Keratinocyte (primary cell): ENCODE measurements around the gene TGM5. TPM values are rescaled to one million over a fixed set of nuclear protein-coding genes. Genes with fewer than 3 reads are reported as not detected.

Source experiments
- DNase-seq: peaks from one replicate; pipeline ENCODE4 v3.0.0-alpha.2; 2011; ENCODE audit warnings: low read depth, missing footprints, low spot score
- FAIRE-seq: peaks from 2 replicates; lab custom pipeline; 2011; peaks lifted over from hg19 to GRCh38; lab: Jason Lieb, UNC
- H2AFZ ChIP-seq: 2 replicates; pipeline ENCODE4 v1.6.0; 2012; ENCODE audit warnings: low read length, control low read depth, inconsistent platforms; ENCODE audit not compliant: control insufficient read depth
- H3K27ac ChIP-seq: 2 replicates; pipeline ENCODE4 v1.5.1; 2011; ENCODE audit warnings: low read length; ENCODE audit not compliant: control insufficient read depth, insufficient read depth
- H3K27me3 ChIP-seq: 3 replicates; pipeline ENCODE4 v1.6.0; 2011; ENCODE audit warnings: low read length; ENCODE audit not compliant: control insufficient read depth, insufficient read depth; ENCODE audit errors: extremely low read depth
- H3K36me3 ChIP-seq, 2 experiments: 2 replicates in 1 of 2; 3 replicates in 1 of 2; pipeline ENCODE4 v1.5.1; 2011; ENCODE audit warnings: low read length in 2 of 2, mild to moderate bottlenecking in 1 of 2; ENCODE audit not compliant: control insufficient read depth in 2 of 2, insufficient read depth in 2 of 2; ENCODE audit errors: extremely low read depth in 1 of 2
- H3K4me1 ChIP-seq: 3 replicates; pipeline ENCODE4 v1.5.1; 2011; ENCODE audit warnings: low read length; ENCODE audit not compliant: control insufficient read depth, insufficient read depth; ENCODE audit errors: extremely low read depth
- H3K4me2 ChIP-seq: 3 replicates; pipeline ENCODE4 v1.6.0; 2011; ENCODE audit warnings: low read depth, low read length; ENCODE audit not compliant: control insufficient read depth, insufficient read depth; ENCODE audit errors: extremely low read depth
- H3K4me3 ChIP-seq, 3 experiments: fragments of 200-600 bp in 1 of 3; sonication (generic) in 1 of 3; 2 replicates in 2 of 3; 3 replicates in 1 of 3; pipeline ENCODE4 v1.5.1; 2011 to 2016; ENCODE audit warnings: low read length in 3 of 3, mild to moderate bottlenecking in 3 of 3, control low read depth in 2 of 3, inconsistent platforms in 1 of 3, low read depth in 1 of 3, mixed read lengths in 1 of 3, mixed run types in 1 of 3, moderate library complexity in 1 of 3; ENCODE audit not compliant: control insufficient read depth in 2 of 3, insufficient read depth in 2 of 3; ENCODE audit errors: extremely low read depth in 1 of 3
- H3K79me2 ChIP-seq: 2 replicates; pipeline ENCODE4 v1.6.0; 2012; ENCODE audit warnings: low read length; ENCODE audit not compliant: control insufficient read depth, insufficient read depth
- H3K9ac ChIP-seq: 3 replicates; pipeline ENCODE4 v1.6.0; 2011; ENCODE audit warnings: low read length; ENCODE audit not compliant: control insufficient read depth, insufficient read depth; ENCODE audit errors: extremely low read depth
- H3K9me1 ChIP-seq: 3 replicates; pipeline ENCODE4 v1.6.0; 2011; ENCODE audit warnings: low read length; ENCODE audit not compliant: control insufficient read depth, insufficient read depth; ENCODE audit errors: extremely low read depth
- H3K9me3 ChIP-seq: 2 replicates; pipeline ENCODE4 v1.5.1; 2012; ENCODE audit warnings: low read depth, low read length; ENCODE audit not compliant: control insufficient read depth
- H4K20me1 ChIP-seq: 3 replicates; pipeline ENCODE4 v1.6.0; 2011; ENCODE audit warnings: low read length; ENCODE audit not compliant: control insufficient read depth, insufficient read depth; ENCODE audit errors: extremely low read depth
- CTCF ChIP-seq, 3 experiments: IDR thresholded peaks in 1 of 3; conservative IDR thresholded peaks in 1 of 3; optimal IDR thresholded peaks in 1 of 3; 2 replicates in 2 of 3; 3 replicates in 1 of 3; pipeline versions ENCODE3 to v1.5.1; 2011; ENCODE audit warnings: low read length in 3 of 3, mild to moderate bottlenecking in 3 of 3, moderate library complexity in 2 of 3, control low read depth in 1 of 3, inconsistent platforms in 1 of 3; ENCODE audit not compliant: insufficient read depth in 2 of 3; ENCODE audit errors: extremely low read depth in 1 of 3
- EZH2 ChIP-seq: IDR thresholded peaks from one replicate; pipeline ENCODE4 v1.6.1; 2012; ENCODE audit warnings: inconsistent platforms, mild to moderate bottlenecking, low read length, moderate library complexity
- dilution Hi-C: fragments of 300-500 bp; cut with MboI; formaldehyde crosslinking; loops from one replicate; pipeline ENCODE4 v1.7.0; 2020; ENCODE audit warnings: low sequenced_read_pairs; ENCODE audit not compliant: extremely low pct_ligation_motif_present
- polyA plus RNA-seq, 5 experiments: library from polyadenylated mRNA; depleted of rRNA in 3 of 5; stranded (reverse) in 3 of 5; stranded (forward) in 1 of 5; unstranded in 1 of 5; fragments of >200 nt; gene quantifications; 1 replicate in 1 of 5; 2 replicates in 3 of 5; 3 replicates in 1 of 5; pipeline versions ENCODE4 v1.2.1 to v1.2.3, GENCODE V29; 2011 to 2012; ENCODE audit warnings: missing spikeins in 2 of 5, low read depth in 1 of 5, low replicate concordance in 1 of 5

TGM5 gene
- polyA plus RNA-seq, 1 donor (not counting 4 experiments of a cell fraction or from before 2014, with no cell fraction given), result not detected

GRCh38 chr15:43204016-43204901 is 62.5 kb downstream of the TGM5 start:
- FAIRE-seq, result peak; percentile 72
- TF ChIP-seq CTCF (optimal IDR thresholded peaks at IDR 0.05 in 1 of 3, IDR thresholded peaks at IDR 0.05 in 1 of 3, conservative IDR thresholded peaks at IDR 0.05 in 1 of 3; ENCODE audit: extremely low read depth in 1 of 3, insufficient read depth in 2 of 3, low read length in 3 of 3) (peak; percentile 74 to 80 (median 79)), EZH2 (no peak)

GRCh38 chr15:43199945-43200488 is 66.7 kb downstream of the TGM5 start:
- dilution Hi-C loops, result loop anchor here (10.0 kb wide), 1 partner anchor 85 kb away; no protein-coding TSS in a partner anchor
- H3K4me2 ChIP-seq, result no peak overlapping the region
- peaks cover 3 to 5% of the 10 kb centered on the region in 2 experiments for H3K36me3 ChIP-seq
- H3K27ac ChIP-seq, result no peak overlapping the region
- no peaks in the 10 kb centered on the region for H3K27me3 ChIP-seq
- no peaks in the 10 kb centered on the region for H3K79me2 ChIP-seq
- no peaks in the 10 kb centered on the region for H4K20me1 ChIP-seq
- no peak overlapping the region for H3K4me3 ChIP-seq
- no peak overlapping the region for H2AFZ ChIP-seq
- FAIRE-seq, result no peak
- TF ChIP-seq EZH2, result no peak
- no peak for TF ChIP-seq CTCF (optimal IDR thresholded peaks at IDR 0.05 in 1 of 3, IDR thresholded peaks at IDR 0.05 in 1 of 3, conservative IDR thresholded peaks at IDR 0.05 in 1 of 3; ENCODE audit: extremely low read depth in 1 of 3, insufficient read depth in 2 of 3, low read length in 3 of 3)
- H3K9ac ChIP-seq, result no peak overlapping the region
- no peak for DNase-seq
- no peaks in the 10 kb centered on the region for H3K9me3 ChIP-seq
- no peaks in the 10 kb centered on the region for H3K9me1 ChIP-seq
- no peaks in the 10 kb centered on the region for H3K4me1 ChIP-seq

More at GRCh38 chr15:43204016-43204901, 62.5 kb downstream of the TGM5 start:
- Histone ChIP-seq H2AFZ (no peak overlapping the region), H3K79me2 (no peaks in the 10 kb centered on the region), H3K9ac (no peak overlapping the region), H3K9me3 (no peaks in the 10 kb centered on the region), H3K36me3 (no peaks in the 10 kb centered on the region), H3K4me3 (no peak overlapping the region), H3K4me1 (no peaks in the 10 kb centered on the region), H3K27me3 (peaks cover 16% of the 10 kb centered on the region), H3K4me2 (no peak overlapping the region), H3K27ac (no peak overlapping the region), H4K20me1 (no peaks in the 10 kb centered on the region), H3K9me1 (no peaks in the 10 kb centered on the region)
- DNase-seq, result no peak
- dilution Hi-C loops, result no loop called here
